Stimulated activated memory B cell treated with anti-CD40 and anti-IgM and Interleukin-4, amounts not matched to agents 10 μg/mL and 1 μg/mL and 100 μg/mL, for 72 hours (primary cell): Measurements from ENCODE around the gene ZNF644.
"Not testable (repeated sequence)": the region's sequence is repeated elsewhere in the genome, so short reads cannot be mapped to it uniquely, and the experiment has no call there.

Source experiments
- ATAC-seq: fragments of 150-1000 bp; cut with Tn5 transposase; 2 replicates; pipeline ENCODE4 v1.10.0; 2021
- H3K27ac Mint-ChIP-seq: one replicate; pipeline ENCODE4 v1.8.0; 2022; ENCODE audit warnings: mild to moderate bottlenecking, mixed read lengths
- H3K27me3 Mint-ChIP-seq: one replicate; pipeline ENCODE4 v1.8.0; 2022; ENCODE audit warnings: mixed read lengths
- H3K36me3 Mint-ChIP-seq: one replicate; pipeline ENCODE4 v1.8.0; 2022; ENCODE audit warnings: mixed read lengths
- H3K4me1 Mint-ChIP-seq: one replicate; pipeline ENCODE4 v1.8.0; 2022; ENCODE audit warnings: mixed read lengths
- H3K4me3 Mint-ChIP-seq: one replicate; pipeline ENCODE4 v1.8.0; 2022; ENCODE audit warnings: mild to moderate bottlenecking, moderate library complexity, mixed read lengths
- H3K9me3 Mint-ChIP-seq: one replicate; pipeline ENCODE4 v1.8.0; 2022; ENCODE audit warnings: mixed read lengths

ZNF644 gene

GRCh38 chr1:90892884-90893283 is 129.0 kb downstream of the ZNF644 start:
- not testable (repeated sequence) for H3K4me3 Mint-ChIP-seq

GRCh38 chr1:90892196-90892595 is 129.6 kb downstream of the ZNF644 start:
- H3K27ac Mint-ChIP-seq, H3K9me3 Mint-ChIP-seq, H3K27me3 Mint-ChIP-seq, H3K4me3 Mint-ChIP-seq, H3K4me1 Mint-ChIP-seq, ATAC-seq: not testable (repeated sequence)
- peaks cover 23% of the 10 kb centered on the region for H3K36me3 Mint-ChIP-seq

More at GRCh38 chr1:90892884-90893283, 129.0 kb downstream of the ZNF644 start:
- peaks cover 28% of the 10 kb centered on the region for H3K36me3 Mint-ChIP-seq
- H3K27ac Mint-ChIP-seq, H3K9me3 Mint-ChIP-seq, H3K4me1 Mint-ChIP-seq, ATAC-seq, H3K27me3 Mint-ChIP-seq: not testable (repeated sequence)

GRCh38 chr1:90891756-90892155 is 130.1 kb downstream of the ZNF644 start:
- H3K9me3 Mint-ChIP-seq, H3K27me3 Mint-ChIP-seq, ATAC-seq, H3K4me1 Mint-ChIP-seq, H3K27ac Mint-ChIP-seq, H3K4me3 Mint-ChIP-seq: not testable (repeated sequence)
- peaks cover 23% of the 10 kb centered on the region for H3K36me3 Mint-ChIP-seq

GRCh38 chr1:90882221-90882620 is 139.6 kb downstream of the ZNF644 start:
- Mint-ChIP-seq H3K27me3 (peaks cover 9% of the 10 kb centered on the region), H3K9me3 (peaks cover 28% of the 10 kb centered on the region), H3K4me3 (no peak overlapping the region), H3K36me3 (peaks cover 6% of the 10 kb centered on the region), H3K4me1 (no peaks in the 10 kb centered on the region), H3K27ac (no peak overlapping the region)
- no peak for ATAC-seq

- Mint-ChIP-seq H3K27me3 (peaks cover 9% of the 10 kb centered on the region), H3K4me3 (no peak overlapping the region), H3K27ac (no peak overlapping the region), H3K4me1 (no peaks in the 10 kb centered on the region), H3K9me3 (peaks cover 25% of the 10 kb centered on the region), H3K36me3 (peaks cover 6% of the 10 kb centered on the region)
- ATAC-seq, result no peak
These were observed 140.8 kb downstream of the ZNF644 start for GRCh38 chr1:90881034-90881433.

- H3K27ac Mint-ChIP-seq, result no peak overlapping the region
- H3K36me3 Mint-ChIP-seq, result peaks cover 6% of the 10 kb centered on the region
- no peak for ATAC-seq
- peaks cover 9% of the 10 kb centered on the region for H3K27me3 Mint-ChIP-seq
- H3K4me1 Mint-ChIP-seq, result no peaks in the 10 kb centered on the region
- H3K4me3 Mint-ChIP-seq, result no peak overlapping the region
- peaks cover 27% of the 10 kb centered on the region for H3K9me3 Mint-ChIP-seq
These were observed 142.6 kb downstream of the ZNF644 start for GRCh38 chr1:90879281-90879680.

GRCh38 chr1:90876101-90876500 is 145.7 kb downstream of the ZNF644 start:
- Mint-ChIP-seq H3K9me3 (peaks cover 24% of the 10 kb centered on the region), H3K27ac (no peak overlapping the region), H3K27me3 (peaks cover 9% of the 10 kb centered on the region), H3K4me1 (no peaks in the 10 kb centered on the region), H3K36me3 (peaks cover 6% of the 10 kb centered on the region), H3K4me3 (no peak overlapping the region)
- no peak for ATAC-seq
